SH-SY5Y (cell line): ENCODE results near the gene DENND1C.

Source experiments
- GATA2 ChIP-seq: IDR thresholded peaks from 2 replicates; pipeline ENCODE4 v1.6.1; 2011; ENCODE audit warnings: mild to moderate bottlenecking, low read depth, low read length
- GATA3 ChIP-seq: IDR thresholded peaks from 2 replicates; pipeline ENCODE4 v1.6.1; 2011; ENCODE audit warnings: low read depth, mild to moderate bottlenecking, low read length, moderate library complexity

- TF ChIP-seq GATA3, result no peak
- no peak for TF ChIP-seq GATA2
Measured at GRCh38 chr19:6442087-6442688, 39.4 kb downstream of the DENND1C start.
